Parathyroid adenoma (tissue), 2 donors: Measurements from ENCODE around the gene RMC1.

Experiments used
- H2AFZ ChIP-seq: fragments of 300-600 bp; sonication (generic); one replicate; pipeline ENCODE4 v1.7.0; 2017; ENCODE audit warnings: antibody characterized with exemption, mild to moderate bottlenecking
- H3K27ac ChIP-seq: fragments of 300-600 bp; sonication (generic); one replicate; pipeline ENCODE4 v1.7.0; 2017
- H3K27me3 ChIP-seq: fragments of 300-600 bp; sonication (generic); one replicate; pipeline ENCODE4 v1.7.0; 2017; ENCODE audit warnings: low read length; ENCODE audit not compliant: control insufficient read depth, insufficient read depth
- H3K36me3 ChIP-seq: fragments of 300-600 bp; sonication (generic); one replicate; pipeline ENCODE4 v1.7.0; 2017; ENCODE audit warnings: low read length; ENCODE audit not compliant: control insufficient read depth, insufficient read depth
- H3K4me1 ChIP-seq: fragments of 300-600 bp; sonication (generic); one replicate; pipeline ENCODE4 v1.7.0; 2017; ENCODE audit warnings: control low read depth
- H3K4me2 ChIP-seq: fragments of 300-600 bp; sonication (generic); one replicate; pipeline ENCODE4 v1.7.0; 2017; ENCODE audit warnings: low read length
- H3K4me3 ChIP-seq: fragments of 300-600 bp; sonication (generic); one replicate; pipeline ENCODE4 v1.7.0; 2017; ENCODE audit warnings: low read depth, low read length
- H3K79me2 ChIP-seq: fragments of 300-600 bp; sonication (generic); one replicate; pipeline ENCODE4 v1.7.0; 2017; ENCODE audit warnings: control low read depth
- H3K9ac ChIP-seq: fragments of 300-600 bp; sonication (generic); one replicate; pipeline ENCODE4 v1.7.0; 2017; ENCODE audit warnings: mild to moderate bottlenecking
- H3K9me3 ChIP-seq: fragments of 300-600 bp; sonication (generic); one replicate; pipeline ENCODE4 v1.7.0; 2017; ENCODE audit warnings: low read length; ENCODE audit not compliant: control insufficient read depth
- TF ChIP-seq, protein P1 (sequence below): fragments of 300-600 bp; sonication (generic); IDR thresholded peaks from one replicate; pipeline ENCODE4 v1.7.0; 2017; ENCODE audit warnings: antibody characterized with exemption, mild to moderate bottlenecking
- donor health status: primary hyperparathyroidism.

RMC1 gene

DNA sequence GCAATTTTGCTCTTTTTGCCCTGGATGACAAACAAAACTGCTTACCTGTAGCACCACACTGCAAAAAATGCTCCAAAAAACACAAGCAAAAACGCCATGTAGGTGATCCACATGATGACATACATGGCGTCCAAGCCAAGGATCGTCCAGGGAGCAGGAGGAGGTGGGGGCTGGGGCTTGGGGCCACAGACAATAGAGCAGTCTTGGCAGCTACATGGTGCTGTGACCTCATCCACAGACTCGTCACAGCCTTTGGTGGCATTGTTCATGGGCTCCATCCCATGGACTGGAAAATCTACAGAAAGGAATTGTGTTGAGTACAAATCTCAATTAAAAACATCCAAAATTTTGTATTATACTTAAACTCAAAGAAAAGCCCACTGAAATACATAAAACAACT lies 56.9 kb downstream of the RMC1 start:
- H3K9me3 ChIP-seq = no peaks in the 10 kb centered on the region
- H3K4me1 ChIP-seq = no peaks in the 10 kb centered on the region
- TF ChIP-seq, protein P1, sequence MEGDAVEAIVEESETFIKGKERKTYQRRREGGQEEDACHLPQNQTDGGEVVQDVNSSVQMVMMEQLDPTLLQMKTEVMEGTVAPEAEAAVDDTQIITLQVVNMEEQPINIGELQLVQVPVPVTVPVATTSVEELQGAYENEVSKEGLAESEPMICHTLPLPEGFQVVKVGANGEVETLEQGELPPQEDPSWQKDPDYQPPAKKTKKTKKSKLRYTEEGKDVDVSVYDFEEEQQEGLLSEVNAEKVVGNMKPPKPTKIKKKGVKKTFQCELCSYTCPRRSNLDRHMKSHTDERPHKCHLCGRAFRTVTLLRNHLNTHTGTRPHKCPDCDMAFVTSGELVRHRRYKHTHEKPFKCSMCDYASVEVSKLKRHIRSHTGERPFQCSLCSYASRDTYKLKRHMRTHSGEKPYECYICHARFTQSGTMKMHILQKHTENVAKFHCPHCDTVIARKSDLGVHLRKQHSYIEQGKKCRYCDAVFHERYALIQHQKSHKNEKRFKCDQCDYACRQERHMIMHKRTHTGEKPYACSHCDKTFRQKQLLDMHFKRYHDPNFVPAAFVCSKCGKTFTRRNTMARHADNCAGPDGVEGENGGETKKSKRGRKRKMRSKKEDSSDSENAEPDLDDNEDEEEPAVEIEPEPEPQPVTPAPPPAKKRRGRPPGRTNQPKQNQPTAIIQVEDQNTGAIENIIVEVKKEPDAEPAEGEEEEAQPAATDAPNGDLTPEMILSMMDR = no peak
- no peak overlapping the region for H3K4me3 ChIP-seq
- no peak overlapping the region for H3K27ac ChIP-seq
- no peak overlapping the region for H3K4me2 ChIP-seq
- H3K27me3 ChIP-seq = no peaks in the 10 kb centered on the region
- H2AFZ ChIP-seq = no peak overlapping the region
- H3K9ac ChIP-seq = no peak overlapping the region
- H3K36me3 ChIP-seq = no peaks in the 10 kb centered on the region
- H3K79me2 ChIP-seq = peaks cover 37% of the 10 kb centered on the region

DNA sequence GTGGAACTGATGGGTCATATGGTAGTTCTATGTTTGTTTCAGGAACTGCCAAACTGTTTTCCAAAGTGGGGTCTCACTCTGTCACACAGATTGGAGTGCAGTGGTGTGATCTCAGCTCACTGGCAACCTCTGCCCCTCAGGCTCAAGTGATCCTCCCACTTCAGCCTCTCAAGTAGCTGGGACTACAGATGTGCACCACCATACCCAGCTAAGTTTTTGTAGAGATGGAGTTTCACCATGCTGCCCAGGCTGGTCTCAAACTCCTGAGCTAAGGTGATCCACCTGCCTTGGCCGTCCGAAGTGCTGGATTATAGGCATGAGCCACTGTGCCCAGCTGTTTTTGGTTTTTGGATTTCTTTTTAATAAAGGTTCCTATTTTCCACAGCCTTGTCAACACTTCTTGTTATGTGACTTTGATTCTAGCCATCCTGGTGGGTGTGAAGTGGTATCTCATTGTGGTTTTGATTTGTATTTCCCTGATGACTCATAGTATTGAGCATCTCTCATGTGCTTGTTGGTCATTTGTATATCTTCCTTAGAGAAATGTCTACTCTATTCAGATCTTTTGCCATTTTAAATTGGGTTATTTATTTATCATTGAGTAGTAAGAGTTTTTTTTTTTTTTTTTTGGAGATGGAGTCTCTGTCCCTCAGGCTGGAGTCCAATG lies 60.2 kb downstream of the RMC1 start:
- H3K9me3 ChIP-seq = no peaks in the 10 kb centered on the region
- H3K4me2 ChIP-seq = no peak overlapping the region
- no peak overlapping the region for H3K4me3 ChIP-seq
- no peaks in the 10 kb centered on the region for H3K4me1 ChIP-seq
- no peak overlapping the region for H3K9ac ChIP-seq
- no peak overlapping the region for H3K27ac ChIP-seq
- H2AFZ ChIP-seq = no peak overlapping the region
- peaks cover 17% of the 10 kb centered on the region for H3K79me2 ChIP-seq
- no peaks in the 10 kb centered on the region for H3K36me3 ChIP-seq
- no peaks in the 10 kb centered on the region for H3K27me3 ChIP-seq
- TF ChIP-seq, protein P1 = no peak

GRCh38 chr18:23565916-23566547 lies 62.7 kb downstream of the RMC1 start:
- Histone ChIP-seq H3K9me3 (no peaks in the 10 kb centered on the region), H3K4me2 (no peak overlapping the region), H3K27me3 (no peaks in the 10 kb centered on the region), H3K27ac (no peak overlapping the region), H3K9ac (no peak overlapping the region), H3K4me3 (no peak overlapping the region), H3K36me3 (no peaks in the 10 kb centered on the region), H3K4me1 (no peaks in the 10 kb centered on the region), H2AFZ (no peak overlapping the region), H3K79me2 (peaks cover 13% of the 10 kb centered on the region)
- TF ChIP-seq, protein P1 = no peak

DNA sequence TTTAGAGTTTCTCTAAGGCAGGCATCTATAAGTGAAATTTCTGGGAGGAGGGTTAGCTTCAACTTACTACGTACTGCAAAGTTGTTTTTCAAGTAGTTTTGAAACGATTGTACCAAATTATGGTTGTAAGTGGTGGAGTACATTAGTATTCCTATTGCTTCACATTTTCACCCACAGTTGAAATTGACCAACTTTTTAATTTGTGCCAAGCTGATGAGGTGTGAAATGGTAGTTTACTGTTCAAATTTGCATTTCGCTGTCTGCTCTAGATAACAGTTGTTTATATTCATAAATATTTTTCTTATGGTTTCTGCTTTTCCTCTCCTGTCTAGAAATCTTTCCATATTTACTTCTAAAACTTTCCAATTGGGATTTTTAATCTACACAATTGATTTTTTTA lies 64.4 kb downstream of the RMC1 start:
- no peaks in the 10 kb centered on the region for H3K9me3 ChIP-seq
- no peak overlapping the region for H2AFZ ChIP-seq
- H3K9ac ChIP-seq = no peak overlapping the region
- no peak overlapping the region for H3K4me3 ChIP-seq
- no peaks in the 10 kb centered on the region for H3K27me3 ChIP-seq
- no peaks in the 10 kb centered on the region for H3K36me3 ChIP-seq
- peaks cover 2% of the 10 kb centered on the region for H3K4me1 ChIP-seq
- no peak overlapping the region for H3K27ac ChIP-seq
- H3K79me2 ChIP-seq = peaks cover 13% of the 10 kb centered on the region
- no peak overlapping the region for H3K4me2 ChIP-seq
- TF ChIP-seq, protein P1 = no peak
